Heart right ventricle (tissue), 16 donors: ENCODE results near the gene MME. TPM values are rescaled to one million over a fixed set of nuclear protein-coding genes. Genes with fewer than 3 reads are reported as not detected.
"Not testable (repeated sequence)": the region's sequence is repeated elsewhere in the genome, so short reads cannot be mapped to it uniquely, and the experiment has no call there.

Experiments used
- ATAC-seq, 8 donors: fragments of 200-7000 bp; cut with Tn5 transposase; one replicate each; pipeline ENCODE4 v1.9.1; 2020; ENCODE audit warnings: mild to moderate bottlenecking in 8 of 8, moderate library complexity in 8 of 8, moderate number of reproducible peaks in 1 of 8
- DNase-seq, 2 donors: peaks; one replicate each; pipeline ENCODE4 v3.0.0-alpha.2; 2020
- H3K27ac ChIP-seq, 10 donors: fragments of 200-600 bp; sonication (generic) in 2 of 10; one replicate each; pipeline versions ENCODE4 v1.5.0 to v1.8.0; 2020 to 2022; ENCODE audit warnings: mild to moderate bottlenecking in 3 of 10
- H3K27me3 ChIP-seq, 7 donors: fragments of 200-600 bp; one replicate each; pipeline ENCODE4 v1.8.0; 2021 to 2022; ENCODE audit warnings: mild to moderate bottlenecking in 2 of 7
- H3K36me3 ChIP-seq, 9 donors: fragments of 200-600 bp; sonication (generic) in 1 of 9; one replicate each; pipeline versions ENCODE4 v1.5.0 to v1.8.0; 2020 to 2022; ENCODE audit warnings: mild to moderate bottlenecking in 2 of 9
- H3K4me1 ChIP-seq, 9 donors: fragments of 200-600 bp; sonication (generic) in 1 of 9; one replicate each; pipeline versions ENCODE4 v1.5.0 to v1.8.0; 2020 to 2022; ENCODE audit warnings: mild to moderate bottlenecking in 4 of 9
- H3K4me3 ChIP-seq, 10 donors: fragments of 200-600 bp; sonication (generic) in 2 of 10; one replicate each; pipeline versions ENCODE4 v1.5.0 to v1.8.0; 2020 to 2022; ENCODE audit warnings: mild to moderate bottlenecking in 7 of 10, moderate library complexity in 2 of 10
- H3K9me3 ChIP-seq, 11 donors: fragments of 200-600 bp in 10 of 11; sonication (generic) in 2 of 11; one replicate each; pipeline versions ENCODE4 v1.5.0 to v1.8.0; 2013 to 2022; ENCODE audit warnings: mild to moderate bottlenecking in 2 of 11, control low read depth in 1 of 11, moderate library complexity in 1 of 11
- CTCF ChIP-seq, 9 donors: fragments of 200-600 bp; sonication (generic) in 2 of 9; IDR thresholded peaks; one replicate each; pipeline versions ENCODE4 v1.5.0 to v1.8.0; 2021 to 2022; ENCODE audit warnings: antibody characterized with exemption in 9 of 9, mild to moderate bottlenecking in 5 of 9, moderate library complexity in 1 of 9
- WGBS, 2 donors: extraction: QIAGEN DNeasy Blood & Tissue Kit; methylation state at CpG; one replicate each; pipeline ENCODE4 v1.1.7; 2013; ENCODE audit warnings: inconsistent platforms in 1 of 2; 5-methylcytosine and 5-hydroxymethylcytosine counted together
- intact Hi-C, 10 donors: fragments of 100-400 bp; cut with DNase I; formaldehyde crosslinking; loops; one replicate each; pipeline versions ENCODE4 v1.11.1 to v1.14.2; 2022
- polyA plus RNA-seq, 2 donors: library from polyadenylated mRNA; stranded (reverse); fragments of 200-250 nt; gene quantifications; one replicate each; pipeline ENCODE4 v1.2.3, GENCODE V29; 2013
- total RNA-seq, 10 donors: library from RNA; stranded (reverse); fragmentation: NEBNext Ultra II Directional in 3 of 10; extraction: Animal tissue kit (Norgen Biotek cat#: 25700) in 3 of 10; gene quantifications; one replicate each; pipeline versions ENCODE4 v1.2.1 to v1.2.4, GENCODE V29; 2021 to 2023
- donor health status: Arrhythmogenic right ventricular cardiomyopathy.
- donor health status: ischemic (EF 13 %, LVEDD 7.1; RV severe dilation, severe dysfunction).
- donor health status: healthy with polysubstance abuse.
- donor health status: DM: no; HTN: yes; CAD: no.
- donor health status: DM: no; HTN: no; CAD: no.
- donor health status: ischemic (EF 25% LVEDD 6.9; RV normal size, moderate dysfunction).
- donor health status: ischemic (EF 25% LVEDD 5.7; RV mildly dilated, moderate dysfunction).
- donor health status: healthy.
- donor health status: DM: yes; HTN: yes; CAD: no.
- donor health status: Ischemic cardiomyopathy.
- donor health status: ischemic (EF 35%, LVEDD 5.7; RV mildly dilated, moderate dysfunction).
- donor health status: nonischemic (EF 11% LVEDD 7.7; RV severe dilation, severe dysfunction).
- donor health status: DM: yes; HTN: yes; CAD: no.
- donor health status: PGD.
- donor health status: ischemic (EF 29% LVEDD 5.4; RV normal size, mild dysfunction).
- donor health status: nonischemic (EF 23%, LVEDD 6.1; RV moderate dilation, normal function).

The MME gene
- total and polyA plus RNA-seq, 12 donors, result 1.8 to 10.5 (median 6.1) TPM

GRCh38 chr3:155211266-155211665 lies 131.1 kb downstream of the MME start:
- no peak for DNase-seq

GRCh38 chr3:155211940-155212339 lies 131.8 kb downstream of the MME start:
- Histone ChIP-seq H3K36me3 (no peaks in the 10 kb centered on the region), H3K4me1 (no peaks in the 10 kb centered on the region), H3K27me3 (no peaks in the 10 kb centered on the region), H3K9me3 (peaks cover 0 to 3% (median 0%) of the 10 kb centered on the region in 11 donors), H3K27ac (no peak overlapping the region), H3K4me3 (no peak overlapping the region)
- TF ChIP-seq CTCF (IDR thresholded peaks at IDR 0.05), result no peak
- no peak for DNase-seq
- intact Hi-C loops, result no loop called here
- ATAC-seq, result no peak

More at GRCh38 chr3:155211266-155211665, 131.1 kb downstream of the MME start:
- no peak for TF ChIP-seq CTCF (IDR thresholded peaks at IDR 0.05)
- WGBS, 2 donors, result 80 to 87% methylated on average over 2 of the region's 2 CpGs
- H3K9me3 ChIP-seq, result peaks cover 0 to 3% (median 0%) of the 10 kb centered on the region in 11 donors
- no peak overlapping the region for H3K27ac ChIP-seq
- no peak for ATAC-seq
- H3K27me3 ChIP-seq, result no peaks in the 10 kb centered on the region
- no peaks in the 10 kb centered on the region for H3K36me3 ChIP-seq
- no peak overlapping the region for H3K4me3 ChIP-seq
- no peaks in the 10 kb centered on the region for H3K4me1 ChIP-seq
- intact Hi-C loops, result no loop called here

GRCh38 chr3:155216007-155216406 lies 135.9 kb downstream of the MME start:
- H3K36me3 ChIP-seq, H3K27ac ChIP-seq, DNase-seq, intact Hi-C loops, H3K27me3 ChIP-seq, ATAC-seq, H3K4me1 ChIP-seq, H3K4me3 ChIP-seq: not testable (repeated sequence)
- peaks cover 0 to 21% (median 0%) of the 10 kb centered on the region in 11 donors for H3K9me3 ChIP-seq
- 86% methylated on average over 3 of the region's 3 CpGs for WGBS, 2 donors

- Histone ChIP-seq H3K27ac (no peak overlapping the region), H3K36me3 (no peaks in the 10 kb centered on the region), H3K27me3 (no peaks in the 10 kb centered on the region), H3K4me3 (no peak overlapping the region), H3K4me1 (no peaks in the 10 kb centered on the region), H3K9me3 (peaks cover 0 to 25% (median 0%) of the 10 kb centered on the region in 11 donors)
- TF ChIP-seq CTCF (IDR thresholded peaks at IDR 0.05), result no peak
- DNase-seq (no peak), ATAC-seq (no peak)
- intact Hi-C loops, result no loop called here
- whole genome bisulfite sequencing, 2 donors, result 65 to 68% methylated on average over 5 of the region's 5 CpGs
Measured at GRCh38 chr3:155217591-155217990, 137.5 kb downstream of the MME start.

- H3K4me1 ChIP-seq, result no peaks in the 10 kb centered on the region
- ATAC-seq (no peak), DNase-seq (no peak)
- 70% methylated on average over 7 of the region's 7 CpGs for WGBS, 2 donors
- no peak for TF ChIP-seq CTCF (IDR thresholded peaks at IDR 0.05)
- intact Hi-C loops, result no loop called here
- no peaks in the 10 kb centered on the region for H3K27me3 ChIP-seq
- no peak overlapping the region for H3K4me3 ChIP-seq
- no peak overlapping the region for H3K27ac ChIP-seq
- peaks cover 0 to 25% (median 0%) of the 10 kb centered on the region in 11 donors for H3K9me3 ChIP-seq
- H3K36me3 ChIP-seq, result no peaks in the 10 kb centered on the region
Measured at GRCh38 chr3:155218462-155218861, 138.3 kb downstream of the MME start.
